ENCODE data around the gene BAG1. TPM values are rescaled to one million over a fixed set of nuclear protein-coding genes. Genes with fewer than 3 reads are reported as not detected.

BAG1 gene
- polyA plus RNA-seq, 3 donors, result 73.6 to 85.7 (median 79.5) TPM

- DNase-seq (ENCODE audit: extremely low read depth in 1 of 11, low read depth in 9 of 11, low spot score in 4 of 11), result no peak
Observed at GRCh38 chr9:33256236-33256635, 8.3 kb downstream of the BAG1 start.

- no peak for DNase-seq (ENCODE audit: extremely low read depth in 1 of 11, low read depth in 9 of 11, low spot score in 4 of 11)
Observed at GRCh38 chr9:33255471-33255870, 9.0 kb downstream of the BAG1 start.

- DNase-seq (ENCODE audit: extremely low read depth in 1 of 11, low read depth in 9 of 11, low spot score in 4 of 11), result no peak
Observed at GRCh38 chr9:33255014-33255413, 9.5 kb downstream of the BAG1 start.

GRCh38 chr9:33254211-33254610 lies 10.3 kb downstream of the BAG1 start:
- no peak for DNase-seq (ENCODE audit: extremely low read depth in 1 of 11, low read depth in 9 of 11, low spot score in 4 of 11)

- no peak for DNase-seq (ENCODE audit: extremely low read depth in 1 of 11, low read depth in 9 of 11, low spot score in 4 of 11)
Observed at GRCh38 chr9:33250458-33250995, 14.0 kb downstream of the BAG1 start.

- DNase-seq (ENCODE audit: extremely low read depth in 1 of 11, low read depth in 9 of 11, low spot score in 4 of 11), result no peak
Observed at GRCh38 chr9:33249983-33250382, 14.5 kb downstream of the BAG1 start.

- no peak for DNase-seq (ENCODE audit: extremely low read depth in 1 of 11, low read depth in 9 of 11, low spot score in 4 of 11)
Observed at GRCh38 chr9:33249087-33249658, 15.3 kb downstream of the BAG1 start.

- no peak for DNase-seq (ENCODE audit: extremely low read depth in 1 of 11, low read depth in 9 of 11, low spot score in 4 of 11)
Observed at GRCh38 chr9:33248606-33249005, 15.9 kb downstream of the BAG1 start.

GRCh38 chr9:33246269-33246860 lies 18.1 kb downstream of the BAG1 start:
- DNase-seq (ENCODE audit: extremely low read depth in 1 of 11, low read depth in 9 of 11, low spot score in 4 of 11), result no peak

GRCh38 chr9:33245341-33245740 lies 19.2 kb downstream of the BAG1 start:
- no peak for DNase-seq (ENCODE audit: extremely low read depth in 1 of 11, low read depth in 9 of 11, low spot score in 4 of 11)

- DNase-seq (ENCODE audit: extremely low read depth in 1 of 11, low read depth in 9 of 11, low spot score in 4 of 11), result no peak
Observed at GRCh38 chr9:33244137-33244784, 20.2 kb downstream of the BAG1 start.

GRCh38 chr9:33242609-33243134 lies 21.8 kb downstream of the BAG1 start:
- DNase-seq (ENCODE audit: extremely low read depth in 1 of 11, low read depth in 9 of 11, low spot score in 4 of 11), result no peak

- no peak for DNase-seq (ENCODE audit: extremely low read depth in 1 of 11, low read depth in 9 of 11, low spot score in 4 of 11)
Observed at GRCh38 chr9:33241298-33241697, 23.2 kb downstream of the BAG1 start.

- DNase-seq (ENCODE audit: extremely low read depth in 1 of 11, low read depth in 9 of 11, low spot score in 4 of 11), result peak in 1 of 11 donors; percentile 13
Observed at GRCh38 chr9:33239921-33240320, 24.6 kb downstream of the BAG1 start, which contains the start of gene SPINK4. TSS of gene SPINK4 (plus strand) at chr9:33240167. CDS start at chr9:33240209, 42 bp downstream.

- no peak for DNase-seq (ENCODE audit: extremely low read depth in 1 of 11, low read depth in 9 of 11, low spot score in 4 of 11)
Observed at GRCh38 chr9:33236571-33236970, 27.9 kb downstream of the BAG1 start.

GRCh38 chr9:33234511-33235467 lies 29.7 kb downstream of the BAG1 start:
- no peak for DNase-seq (ENCODE audit: extremely low read depth in 1 of 11, low read depth in 9 of 11, low spot score in 4 of 11)

- DNase-seq (ENCODE audit: extremely low read depth in 1 of 11, low read depth in 9 of 11, low spot score in 4 of 11), result no peak
Observed at GRCh38 chr9:33233626-33234342, 30.7 kb downstream of the BAG1 start.

GRCh38 chr9:33232815-33233214 lies 31.7 kb downstream of the BAG1 start:
- DNase-seq (ENCODE audit: extremely low read depth in 1 of 11, low read depth in 9 of 11, low spot score in 4 of 11), result no peak

- no peak for DNase-seq (ENCODE audit: extremely low read depth in 1 of 11, low read depth in 9 of 11, low spot score in 4 of 11)
Observed at GRCh38 chr9:33231623-33231942, 32.9 kb downstream of the BAG1 start.

Measured in renal cortex interstitium (tissue), 11 donors.